H1 (cell line): ENCODE data around the gene R3HDM4. TPM values are rescaled to one million over a fixed set of nuclear protein-coding genes. Genes with fewer than 3 reads are reported as not detected.

Experiments
- BACH1 ChIP-seq: IDR thresholded peaks from 2 replicates; pipeline ENCODE4 v1.6.1; 2012; ENCODE audit warnings: low read length, improper control_type of control experiment
- CHD7 ChIP-seq: fragments of 300-600 bp; sonication (generic); IDR thresholded peaks from 2 replicates; pipeline ENCODE4 v1.7.1; 2012; ENCODE audit warnings: low read length, moderate library complexity, mild to moderate bottlenecking, inconsistent platforms; ENCODE audit not compliant: insufficient replicate concordance
- E2F6 ChIP-seq: IDR thresholded peaks from 2 replicates; pipeline ENCODE4 v1.6.1; 2012; ENCODE audit warnings: inconsistent platforms
- EP300 ChIP-seq, 2 experiments: IDR thresholded peaks; 1 replicate in 1 of 2; 2 replicates in 1 of 2; pipeline ENCODE4 v1.6.1; 2011 to 2012; ENCODE audit warnings: low read depth in 2 of 2, low read length in 2 of 2, mild to moderate bottlenecking in 2 of 2, borderline replicate concordance in 1 of 2, inconsistent platforms in 1 of 2, moderate library complexity in 1 of 2
- NANOG ChIP-seq: IDR thresholded peaks from 2 replicates; pipeline ENCODE4 v1.6.1; 2011; ENCODE audit warnings: low read length, low read depth, mild to moderate bottlenecking, inconsistent platforms; ENCODE audit not compliant: insufficient read depth, poor library complexity, severe bottlenecking
- RXRA ChIP-seq: IDR thresholded peaks from 2 replicates; pipeline ENCODE4 v1.6.1; 2011; ENCODE audit warnings: low read depth, mild to moderate bottlenecking, low read length, moderate library complexity; ENCODE audit not compliant: insufficient read depth
- SP2 ChIP-seq: IDR thresholded peaks from 2 replicates; pipeline ENCODE4 v1.6.1; 2012; ENCODE audit warnings: mild to moderate bottlenecking, low read length, inconsistent platforms
- TCF12 ChIP-seq: IDR thresholded peaks from 2 replicates; pipeline ENCODE4 v1.6.1; 2011; ENCODE audit warnings: low read depth, mild to moderate bottlenecking, low read length
- ZNF274 ChIP-seq: IDR thresholded peaks from 2 replicates; pipeline ENCODE4 v1.7.0; 2012; ENCODE audit warnings: low read length, borderline replicate concordance; ENCODE audit errors: extremely low read depth
- polyA plus RNA-seq, 7 experiments: library from polyadenylated mRNA; depleted of rRNA in 3 of 7; stranded (reverse) in 5 of 7; unstranded in 2 of 7; fragments of >200 nt in 5 of 7; fragments of 200-250 nt in 2 of 7; gene quantifications; 1 replicate in 5 of 7; 2 replicates in 1 of 7; 4 replicates in 1 of 7; pipeline versions ENCODE4 v1.2.1 to v1.2.3, GENCODE V29; 2011 to 2013; ENCODE audit warnings: missing spikeins in 2 of 7, mixed read lengths in 2 of 7
- total RNA-seq: library from RNA; stranded (reverse); fragmentation: NEBNext Ultra II Directional; extraction: Animal tissue kit (Norgen Biotek cat#: 25700); gene quantifications from 2 replicates; pipeline ENCODE4 v1.2.1, GENCODE V29; 2021

R3HDM4 gene
- total and polyA plus RNA-seq, 2 of the 8 experiments (the other 6 are each of a cell fraction or from before 2014, with no cell fraction given): 76.8 to 102 TPM

- TF ChIP-seq RXRA: no peak
- TF ChIP-seq TCF12: no peak
- TF ChIP-seq NANOG: no peak
- TF ChIP-seq ZNF274: no peak
- no peak for TF ChIP-seq SP2
- no peak for TF ChIP-seq BACH1
- TF ChIP-seq EP300 (IDR thresholded peaks at IDR 0.05; ENCODE audit: borderline replicate concordance in 1 of 2, low read depth in 2 of 2, low read length in 2 of 2): no peak
- no peak for TF ChIP-seq E2F6
- no peak for TF ChIP-seq CHD7
These were observed 36.0 kb upstream of the R3HDM4 start (continued) for GRCh38 chr19:948842-949496.
